ENCODE results near the gene MRGPRD.

The MRGPRD gene

DNA sequence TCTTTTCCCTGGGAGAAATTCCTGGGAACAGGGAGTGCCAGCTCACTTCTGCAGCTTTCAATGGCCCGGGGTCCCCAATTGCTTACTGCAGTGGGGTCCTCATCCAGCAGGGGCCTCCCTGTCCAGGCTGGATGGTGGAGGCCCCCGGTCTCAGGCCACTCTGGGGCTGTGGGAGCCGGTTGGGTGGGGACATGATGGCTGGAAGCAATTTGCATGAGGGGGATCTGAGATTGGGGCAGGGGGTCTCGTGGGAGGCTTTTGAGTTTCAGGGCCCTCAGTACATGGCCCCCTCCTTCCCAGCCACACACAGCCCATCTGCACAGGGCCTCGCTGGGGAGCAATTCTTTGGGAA, 25.2 kb downstream of the MRGPRD start:
- H3K27me3 ChIP-seq (ENCODE audit: low read depth, low read length) = no peaks in the 10 kb centered on the region
- H2AFZ ChIP-seq (ENCODE audit: low read depth, low read length) = no peak overlapping the region
- H3K36me3 ChIP-seq (replicated peaks; ENCODE audit: low read depth, low read length) = no peaks in the 10 kb centered on the region
- H4K20me1 ChIP-seq (ENCODE audit: insufficient read depth, low read length) = no peaks in the 10 kb centered on the region
- H3K27ac ChIP-seq (ENCODE audit: low read length) = no peak overlapping the region
- no peaks in the 10 kb centered on the region for H3K9me3 ChIP-seq (ENCODE audit: insufficient read depth, low read length)
- TF ChIP-seq EZH2phosphoT487 (IDR thresholded peaks at IDR 0.05; ENCODE audit: low read depth) = no peak
- TF ChIP-seq, protein P1, sequence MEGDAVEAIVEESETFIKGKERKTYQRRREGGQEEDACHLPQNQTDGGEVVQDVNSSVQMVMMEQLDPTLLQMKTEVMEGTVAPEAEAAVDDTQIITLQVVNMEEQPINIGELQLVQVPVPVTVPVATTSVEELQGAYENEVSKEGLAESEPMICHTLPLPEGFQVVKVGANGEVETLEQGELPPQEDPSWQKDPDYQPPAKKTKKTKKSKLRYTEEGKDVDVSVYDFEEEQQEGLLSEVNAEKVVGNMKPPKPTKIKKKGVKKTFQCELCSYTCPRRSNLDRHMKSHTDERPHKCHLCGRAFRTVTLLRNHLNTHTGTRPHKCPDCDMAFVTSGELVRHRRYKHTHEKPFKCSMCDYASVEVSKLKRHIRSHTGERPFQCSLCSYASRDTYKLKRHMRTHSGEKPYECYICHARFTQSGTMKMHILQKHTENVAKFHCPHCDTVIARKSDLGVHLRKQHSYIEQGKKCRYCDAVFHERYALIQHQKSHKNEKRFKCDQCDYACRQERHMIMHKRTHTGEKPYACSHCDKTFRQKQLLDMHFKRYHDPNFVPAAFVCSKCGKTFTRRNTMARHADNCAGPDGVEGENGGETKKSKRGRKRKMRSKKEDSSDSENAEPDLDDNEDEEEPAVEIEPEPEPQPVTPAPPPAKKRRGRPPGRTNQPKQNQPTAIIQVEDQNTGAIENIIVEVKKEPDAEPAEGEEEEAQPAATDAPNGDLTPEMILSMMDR (IDR thresholded peaks at IDR 0.05; ENCODE audit: low read depth, low read length) = no peak
- no peak overlapping the region for H3K9ac ChIP-seq (ENCODE audit: low read length)
- H3K79me2 ChIP-seq (ENCODE audit: low read length) = no peaks in the 10 kb centered on the region
- no peak overlapping the region for H3K4me3 ChIP-seq (ENCODE audit: low read length)
- no peak overlapping the region for H3K4me2 ChIP-seq (ENCODE audit: low read length)
- no peaks in the 10 kb centered on the region for H3K4me1 ChIP-seq (ENCODE audit: low read length)

GRCh38 chr11:68954836-68955606, 25.8 kb downstream of the MRGPRD start:
- no peak overlapping the region for H3K27ac ChIP-seq (ENCODE audit: low read length)

GRCh38 chr11:68950762-68951161, 30.0 kb downstream of the MRGPRD start:
- no peaks in the 10 kb centered on the region for H3K9me3 ChIP-seq (ENCODE audit: insufficient read depth, low read length)
- H3K27me3 ChIP-seq (ENCODE audit: low read depth, low read length) = no peaks in the 10 kb centered on the region
- H3K4me2 ChIP-seq (ENCODE audit: low read length) = no peak overlapping the region
- no peak overlapping the region for H2AFZ ChIP-seq (ENCODE audit: low read depth, low read length)
- no peak overlapping the region for H3K4me3 ChIP-seq (ENCODE audit: low read length)
- H3K27ac ChIP-seq (ENCODE audit: low read length) = no peak overlapping the region
- TF ChIP-seq EZH2phosphoT487 (IDR thresholded peaks at IDR 0.05; ENCODE audit: low read depth) = no peak
- TF ChIP-seq, protein P1 (IDR thresholded peaks at IDR 0.05; ENCODE audit: low read depth, low read length) = no peak
- H3K4me1 ChIP-seq (ENCODE audit: low read length) = no peaks in the 10 kb centered on the region
- no peaks in the 10 kb centered on the region for H3K36me3 ChIP-seq (replicated peaks; ENCODE audit: low read depth, low read length)
- H3K9ac ChIP-seq (ENCODE audit: low read length) = no peak overlapping the region
- H3K79me2 ChIP-seq (ENCODE audit: low read length) = no peaks in the 10 kb centered on the region
- H4K20me1 ChIP-seq (ENCODE audit: insufficient read depth, low read length) = no peaks in the 10 kb centered on the region

More at GRCh38 chr11:68954836-68955606, 25.8 kb downstream of the MRGPRD start:
- no peak for TF ChIP-seq EZH2phosphoT487 (IDR thresholded peaks at IDR 0.05; ENCODE audit: low read depth)
- TF ChIP-seq, protein P1 (IDR thresholded peaks at IDR 0.05; ENCODE audit: low read depth, low read length) = no peak
- Histone ChIP-seq H3K27me3 (ENCODE audit: low read depth, low read length) (no peaks in the 10 kb centered on the region), H3K36me3 (replicated peaks; ENCODE audit: low read depth, low read length) (no peaks in the 10 kb centered on the region), H4K20me1 (ENCODE audit: insufficient read depth, low read length) (no peaks in the 10 kb centered on the region), H3K4me2 (ENCODE audit: low read length) (no peak overlapping the region), H3K4me3 (ENCODE audit: low read length) (no peak overlapping the region), H3K9me3 (ENCODE audit: insufficient read depth, low read length) (no peaks in the 10 kb centered on the region), H3K9ac (ENCODE audit: low read length) (no peak overlapping the region), H3K4me1 (ENCODE audit: low read length) (no peaks in the 10 kb centered on the region), H2AFZ (ENCODE audit: low read depth, low read length) (no peak overlapping the region), H3K79me2 (ENCODE audit: low read length) (no peaks in the 10 kb centered on the region)

GRCh38 chr11:68950270-68950669, 30.5 kb downstream of the MRGPRD start:
- no peaks in the 10 kb centered on the region for H3K27me3 ChIP-seq (ENCODE audit: low read depth, low read length)
- H3K4me1 ChIP-seq (ENCODE audit: low read length) = no peaks in the 10 kb centered on the region
- no peak overlapping the region for H3K4me3 ChIP-seq (ENCODE audit: low read length)
- no peak overlapping the region for H2AFZ ChIP-seq (ENCODE audit: low read depth, low read length)
- no peaks in the 10 kb centered on the region for H3K79me2 ChIP-seq (ENCODE audit: low read length)
- no peak overlapping the region for H3K9ac ChIP-seq (ENCODE audit: low read length)
- no peak overlapping the region for H3K27ac ChIP-seq (ENCODE audit: low read length)
- no peaks in the 10 kb centered on the region for H3K9me3 ChIP-seq (ENCODE audit: insufficient read depth, low read length)
- no peaks in the 10 kb centered on the region for H3K36me3 ChIP-seq (replicated peaks; ENCODE audit: low read depth, low read length)
- no peaks in the 10 kb centered on the region for H4K20me1 ChIP-seq (ENCODE audit: insufficient read depth, low read length)
- no peak overlapping the region for H3K4me2 ChIP-seq (ENCODE audit: low read length)
- TF ChIP-seq, protein P1 (IDR thresholded peaks at IDR 0.05; ENCODE audit: low read depth, low read length) = peak; percentile 26; the same call in 1 of the 2 replicates
- no peak for TF ChIP-seq EZH2phosphoT487 (IDR thresholded peaks at IDR 0.05; ENCODE audit: low read depth)
